Skeletal muscle cell (primary cell): ENCODE data around the gene PRKG1.
"Not testable (repeated sequence)": the region's sequence is repeated elsewhere in the genome, so short reads cannot be mapped to it uniquely, and the experiment has no call there.

Source experiments
- DNase-seq: peaks from one replicate; pipeline ENCODE4 v3.0.0-alpha.2; 2010; ENCODE audit warnings: low read depth
- H3K4me3 ChIP-seq: 2 replicates; pipeline ENCODE4 v1.5.1; 2011; ENCODE audit warnings: low read depth, mild to moderate bottlenecking, control low read depth, low read length, moderate library complexity

The PRKG1 gene

GRCh38 chr10:51246156-51246555 is 171.9 kb downstream of the PRKG1 start:
- DNase-seq = no peak
- no peak overlapping the region for H3K4me3 ChIP-seq

GRCh38 chr10:51250278-51250920 is 176.1 kb downstream of the PRKG1 start:
- no peak overlapping the region for H3K4me3 ChIP-seq
- DNase-seq = no peak

- no peak overlapping the region for H3K4me3 ChIP-seq
- no peak for DNase-seq
Observed at GRCh38 chr10:51251110-51251509, 176.8 kb downstream of the PRKG1 start.

- DNase-seq = no peak
- no peak overlapping the region for H3K4me3 ChIP-seq
Observed at GRCh38 chr10:51255381-51255780, 181.1 kb downstream of the PRKG1 start.

GRCh38 chr10:51257511-51258248 is 183.4 kb downstream of the PRKG1 start:
- no peak overlapping the region for H3K4me3 ChIP-seq
- no peak for DNase-seq

GRCh38 chr10:51260376-51260775 is 186.1 kb downstream of the PRKG1 start:
- DNase-seq = no peak
- H3K4me3 ChIP-seq = no peak overlapping the region

- H3K4me3 ChIP-seq = no peak overlapping the region
- no peak for DNase-seq
Observed at GRCh38 chr10:51266496-51266895, 192.2 kb downstream of the PRKG1 start.

GRCh38 chr10:51267980-51268570 is 193.8 kb downstream of the PRKG1 start:
- DNase-seq, H3K4me3 ChIP-seq: not testable (repeated sequence)

GRCh38 chr10:51269821-51270220 is 195.5 kb downstream of the PRKG1 start:
- no peak for DNase-seq

GRCh38 chr10:51270936-51271530 is 196.7 kb downstream of the PRKG1 start:
- no peak for DNase-seq
- no peak overlapping the region for H3K4me3 ChIP-seq

More at GRCh38 chr10:51269821-51270220, 195.5 kb downstream of the PRKG1 start:
- H3K4me3 ChIP-seq = no peak overlapping the region

GRCh38 chr10:51272099-51272498 is 197.8 kb downstream of the PRKG1 start:
- DNase-seq, H3K4me3 ChIP-seq: not testable (repeated sequence)

- H3K4me3 ChIP-seq = no peak overlapping the region
- DNase-seq = peak; percentile 35
Observed at GRCh38 chr10:51272555-51272954, 198.3 kb downstream of the PRKG1 start.

GRCh38 chr10:51273574-51273973 is 199.3 kb downstream of the PRKG1 start:
- DNase-seq = no peak
- no peak overlapping the region for H3K4me3 ChIP-seq

GRCh38 chr10:51276097-51276496 is 201.8 kb downstream of the PRKG1 start:
- H3K4me3 ChIP-seq, DNase-seq: not testable (repeated sequence)

- not testable (repeated sequence) for H3K4me3 ChIP-seq, DNase-seq
Observed at GRCh38 chr10:51281387-51281786, 207.1 kb downstream of the PRKG1 start.

GRCh38 chr10:51285601-51286000 is 211.3 kb downstream of the PRKG1 start:
- H3K4me3 ChIP-seq = no peak overlapping the region
- no peak for DNase-seq

GRCh38 chr10:51288511-51288910 is 214.2 kb downstream of the PRKG1 start:
- no peak for DNase-seq
- no peak overlapping the region for H3K4me3 ChIP-seq

- no peak overlapping the region for H3K4me3 ChIP-seq
- no peak for DNase-seq
Observed at GRCh38 chr10:51289519-51289918, 215.2 kb downstream of the PRKG1 start.

GRCh38 chr10:51291961-51292360 is 217.7 kb downstream of the PRKG1 start:
- H3K4me3 ChIP-seq = no peak overlapping the region
- no peak for DNase-seq

- peak; percentile 25 for DNase-seq
- H3K4me3 ChIP-seq = no peak overlapping the region
Observed at GRCh38 chr10:51297438-51297837, 223.2 kb downstream of the PRKG1 start.
